Activated T-cell treated with anti-CD3 and anti-CD28 coated beads, Interleukin-2, amount 50 U/mL, for 72 hours (primary cell): ENCODE data around the gene ZNF784. TPM values are rescaled to one million over a fixed set of nuclear protein-coding genes. Genes with fewer than 3 reads are reported as not detected.
A peak's percentile ranks its signal among the peaks of the same experiment; 100 is the strongest.

Source experiments
- ATAC-seq, 2 donors: fragments of 150-1000 bp; cut with Tn5 transposase; replicated peaks in 1 of 2; 2 replicates each; pipeline ENCODE4 v1.10.0; 2021; ENCODE audit warnings: moderate library complexity in 2 of 2, mild to moderate bottlenecking in 1 of 2
- DNase-seq, 2 donors: peaks; one replicate each; pipeline ENCODE4 v3.0.0; 2021 to 2022; ENCODE audit warnings: mixed read lengths in 1 of 2
- H3K27ac Mint-ChIP-seq: one replicate; pipeline ENCODE4 v1.8.0; 2022; ENCODE audit warnings: mild to moderate bottlenecking, moderate library complexity, mixed read lengths
- H3K27me3 Mint-ChIP-seq: one replicate; pipeline ENCODE4 v1.8.0; 2022; ENCODE audit warnings: low read depth, mixed read lengths
- H3K36me3 Mint-ChIP-seq, 2 donors: one replicate each; pipeline ENCODE4 v1.8.0; 2022; ENCODE audit warnings: mixed read lengths in 2 of 2, mild to moderate bottlenecking in 1 of 2; ENCODE audit not compliant: insufficient read depth in 2 of 2
- H3K4me1 Mint-ChIP-seq: one replicate; pipeline ENCODE4 v1.8.0; 2022; ENCODE audit warnings: low read depth, mixed read lengths
- H3K4me3 Mint-ChIP-seq, 2 donors: one replicate each; pipeline ENCODE4 v1.8.0; 2022; ENCODE audit warnings: mild to moderate bottlenecking in 2 of 2, mixed read lengths in 2 of 2, moderate library complexity in 2 of 2
- H3K9me3 Mint-ChIP-seq, 2 donors: one replicate each; pipeline ENCODE4 v1.8.0; 2022; ENCODE audit warnings: mixed read lengths in 2 of 2
- total RNA-seq, 2 donors: library from RNA; stranded (reverse); gene quantifications; one replicate each; pipeline ENCODE4 v1.2.3, GENCODE V29; 2022

The ZNF784 gene
- total RNA-seq, 2 donors from 2014 or later: 4.3 to 6.9 TPM

DNA sequence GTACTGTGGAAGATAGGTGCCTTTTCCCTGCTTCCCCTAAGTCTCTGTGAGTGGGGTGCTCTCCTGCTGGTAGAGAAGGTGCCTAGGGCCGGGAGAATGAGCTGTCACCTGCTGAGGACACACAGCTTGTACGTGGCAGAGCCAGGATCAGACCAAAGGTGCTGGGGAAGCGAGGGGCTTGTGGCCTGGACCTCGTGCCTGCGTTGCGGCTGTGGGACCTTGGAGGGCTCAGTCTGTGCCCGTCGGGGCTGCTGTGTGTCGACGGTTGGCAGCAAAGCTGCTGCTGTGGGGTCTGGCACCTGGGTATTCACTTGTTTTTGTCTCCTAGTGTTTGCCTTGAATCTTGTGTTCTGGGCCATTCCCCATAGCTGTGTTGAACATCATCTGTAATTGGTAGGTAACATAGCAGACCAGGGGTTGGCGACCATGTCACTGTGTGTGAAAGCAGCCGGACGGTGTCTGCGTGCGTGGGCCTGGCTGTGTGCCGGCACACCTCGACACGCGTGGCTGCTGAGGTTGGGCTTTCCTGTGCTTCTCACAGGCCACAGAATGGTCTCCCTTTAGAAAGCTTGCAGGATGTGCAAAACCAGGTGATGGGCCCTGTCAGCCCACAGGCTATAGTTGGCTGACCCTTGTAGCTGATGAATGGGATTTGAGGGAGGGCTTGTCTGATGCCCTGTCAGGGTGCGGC lies 39.6 kb upstream of the ZNF784 start:
- peaks cover 18 to 34% of the 10 kb centered on the region in 2 donors for H3K36me3 Mint-ChIP-seq
- peaks cover 27% of the 10 kb centered on the region for H3K4me1 Mint-ChIP-seq
- H3K27ac Mint-ChIP-seq: no peak overlapping the region
- H3K27me3 Mint-ChIP-seq: no peaks in the 10 kb centered on the region
- H3K4me3 Mint-ChIP-seq: no peak overlapping the region
- ATAC-seq (no peak), DNase-seq (no peak)
- no peaks in the 10 kb centered on the region for H3K9me3 Mint-ChIP-seq

DNA sequence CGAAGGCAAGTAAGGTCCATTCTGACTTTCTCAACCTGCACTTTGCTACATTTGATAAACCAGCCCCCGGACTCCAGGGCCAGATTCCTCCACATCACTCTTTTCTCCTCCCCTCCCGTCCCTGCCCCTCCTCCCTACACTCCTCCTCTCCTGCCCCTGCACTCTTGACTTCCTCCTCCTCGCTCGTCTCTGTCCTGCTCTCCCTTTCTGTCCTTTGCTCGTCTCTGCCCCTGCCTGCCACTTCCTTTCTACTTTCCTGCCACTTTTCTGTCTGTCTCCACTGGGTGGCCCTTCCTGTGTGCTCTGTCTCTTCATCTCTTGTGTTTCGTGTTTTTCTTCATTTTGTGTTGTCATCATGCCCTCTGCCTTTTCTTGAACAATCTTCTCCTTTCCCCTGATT lies 37.5 kb upstream of the ZNF784 start:
- Mint-ChIP-seq H3K9me3 (no peaks in the 10 kb centered on the region), H3K27me3 (no peaks in the 10 kb centered on the region), H3K4me3 (no peak overlapping the region), H3K4me1 (peaks cover 47% of the 10 kb centered on the region), H3K36me3 (peaks cover 18 to 28% of the 10 kb centered on the region in 2 donors), H3K27ac (peak overlapping the region; percentile 31)
- no peak for DNase-seq
- no peak for ATAC-seq

GRCh38 chr19:55660991-55661390 lies 36.6 kb upstream of the ZNF784 start:
- H3K27me3 Mint-ChIP-seq: no peaks in the 10 kb centered on the region
- H3K36me3 Mint-ChIP-seq: peaks cover 18 to 29% of the 10 kb centered on the region in 2 donors
- no peaks in the 10 kb centered on the region for H3K9me3 Mint-ChIP-seq
- no peak overlapping the region for H3K4me3 Mint-ChIP-seq
- no peak overlapping the region for H3K27ac Mint-ChIP-seq
- peaks cover 54% of the 10 kb centered on the region for H3K4me1 Mint-ChIP-seq
- ATAC-seq (no peak), DNase-seq (no peak)

GRCh38 chr19:55660404-55660803 lies 36.0 kb upstream of the ZNF784 start:
- H3K27ac Mint-ChIP-seq: peak overlapping the region; percentile 39
- H3K4me3 Mint-ChIP-seq: no peak overlapping the region
- no peaks in the 10 kb centered on the region for H3K9me3 Mint-ChIP-seq
- peaks cover 59% of the 10 kb centered on the region for H3K4me1 Mint-ChIP-seq
- DNase-seq: no peak
- peaks cover 22 to 31% of the 10 kb centered on the region in 2 donors for H3K36me3 Mint-ChIP-seq
- no peak for ATAC-seq
- no peaks in the 10 kb centered on the region for H3K27me3 Mint-ChIP-seq

GRCh38 chr19:55659822-55660221 lies 35.5 kb upstream of the ZNF784 start:
- Mint-ChIP-seq H3K27me3 (no peaks in the 10 kb centered on the region), H3K27ac (peak overlapping the region; percentile 85), H3K36me3 (peaks cover 20 to 29% of the 10 kb centered on the region in 2 donors), H3K9me3 (no peaks in the 10 kb centered on the region), H3K4me3 (peak overlapping the region; percentile 62 to 68), H3K4me1 (peaks cover 59% of the 10 kb centered on the region)
- no peak for ATAC-seq
- DNase-seq: no peak

DNA sequence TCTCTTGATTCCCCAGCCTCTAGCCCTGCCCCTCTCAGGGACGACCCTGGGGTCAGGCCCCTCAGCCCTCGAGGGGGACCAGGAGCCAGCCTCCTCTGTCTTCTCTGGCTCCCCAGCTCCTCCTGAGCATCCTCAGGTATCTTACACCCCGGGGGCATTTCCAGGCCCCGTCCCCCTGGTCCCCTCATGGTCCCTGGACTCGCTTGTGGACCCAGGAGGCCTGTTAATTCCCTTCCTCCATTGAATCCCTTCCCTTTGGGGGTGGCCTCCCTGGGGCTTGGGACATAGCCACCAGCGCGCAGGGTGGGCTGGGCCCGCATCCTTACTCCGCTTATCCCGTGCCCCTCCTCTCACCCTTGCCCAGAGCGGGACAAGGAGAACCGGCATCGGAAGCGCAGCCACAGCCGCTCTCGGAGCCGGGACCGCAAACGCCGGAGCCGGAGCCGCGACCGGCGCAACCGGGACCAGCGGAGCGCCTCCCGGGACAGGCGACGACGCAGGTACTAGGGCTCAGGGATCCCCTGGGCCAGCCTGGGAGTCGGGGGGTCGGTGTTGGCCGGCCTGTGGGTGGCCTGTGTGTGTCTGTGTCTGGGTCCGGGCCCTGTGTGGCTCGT lies 34.6 kb upstream of the ZNF784 start:
- H3K4me3 Mint-ChIP-seq: peak overlapping the region; percentile 62 to 68
- no peaks in the 10 kb centered on the region for H3K9me3 Mint-ChIP-seq
- DNase-seq: no peak
- H3K4me1 Mint-ChIP-seq: peaks cover 55% of the 10 kb centered on the region
- H3K36me3 Mint-ChIP-seq: peaks cover 20 to 29% of the 10 kb centered on the region in 2 donors
- no peak overlapping the region for H3K27ac Mint-ChIP-seq
- H3K27me3 Mint-ChIP-seq: no peaks in the 10 kb centered on the region
- no peak for ATAC-seq

GRCh38 chr19:55656988-55657747 lies 32.8 kb upstream of the ZNF784 start:
- peaks cover 12 to 14% of the 10 kb centered on the region in 2 donors for H3K36me3 Mint-ChIP-seq

GRCh38 chr19:55656552-55656951 lies 32.2 kb upstream of the ZNF784 start:
- H3K4me1 Mint-ChIP-seq: peaks cover 44% of the 10 kb centered on the region
- H3K4me3 Mint-ChIP-seq: peak overlapping the region; percentile 85 to 97
- H3K9me3 Mint-ChIP-seq: no peaks in the 10 kb centered on the region
- peak overlapping the region; percentile 98 for H3K27ac Mint-ChIP-seq
- DNase-seq: no peak
- no peak for ATAC-seq
- no peaks in the 10 kb centered on the region for H3K27me3 Mint-ChIP-seq
- H3K36me3 Mint-ChIP-seq: peaks cover 8 to 9% of the 10 kb centered on the region in 2 donors

More at GRCh38 chr19:55656988-55657747, 32.8 kb upstream of the ZNF784 start:
- H3K9me3 Mint-ChIP-seq: no peaks in the 10 kb centered on the region
- peaks cover 48% of the 10 kb centered on the region for H3K4me1 Mint-ChIP-seq
- no peak for DNase-seq
- peak overlapping the region; percentile 85 to 97 for H3K4me3 Mint-ChIP-seq
- H3K27ac Mint-ChIP-seq: peak overlapping the region; percentile 98
- ATAC-seq: no peak
- no peaks in the 10 kb centered on the region for H3K27me3 Mint-ChIP-seq

- Mint-ChIP-seq H3K36me3 (peaks cover 7 to 8% of the 10 kb centered on the region in 2 donors), H3K4me1 (peaks cover 49% of the 10 kb centered on the region), H3K4me3 (peak overlapping the region; percentile 85 to 97), H3K9me3 (no peaks in the 10 kb centered on the region), H3K27me3 (no peaks in the 10 kb centered on the region), H3K27ac (peak overlapping the region; percentile 98)
- DNase-seq (no peak), ATAC-seq (no peak)
These were observed 31.3 kb upstream of the ZNF784 start for GRCh38 chr19:55655648-55656040.

GRCh38 chr19:55654868-55655647 lies 30.7 kb upstream of the ZNF784 start, which contains the start of gene U2AF2:
Gene U2AF2, plus strand, starts transcription at chr19:55655035. Its CDS starts 70 bp downstream, at chr19:55655105.
- H3K27me3 Mint-ChIP-seq: no peaks in the 10 kb centered on the region
- no peaks in the 10 kb centered on the region for H3K9me3 Mint-ChIP-seq
- ATAC-seq (peak; percentile 59 to 65), DNase-seq (peak; percentile 95)
- peak within 1 kb of the TSS; percentile 98 for H3K27ac Mint-ChIP-seq
- peak within 1 kb of the TSS; percentile 85 to 97 for H3K4me3 Mint-ChIP-seq
- peaks cover 7 to 8% of the 10 kb centered on the region in 2 donors for H3K36me3 Mint-ChIP-seq
- H3K4me1 Mint-ChIP-seq: peaks cover 55% of the 10 kb centered on the region

DNA sequence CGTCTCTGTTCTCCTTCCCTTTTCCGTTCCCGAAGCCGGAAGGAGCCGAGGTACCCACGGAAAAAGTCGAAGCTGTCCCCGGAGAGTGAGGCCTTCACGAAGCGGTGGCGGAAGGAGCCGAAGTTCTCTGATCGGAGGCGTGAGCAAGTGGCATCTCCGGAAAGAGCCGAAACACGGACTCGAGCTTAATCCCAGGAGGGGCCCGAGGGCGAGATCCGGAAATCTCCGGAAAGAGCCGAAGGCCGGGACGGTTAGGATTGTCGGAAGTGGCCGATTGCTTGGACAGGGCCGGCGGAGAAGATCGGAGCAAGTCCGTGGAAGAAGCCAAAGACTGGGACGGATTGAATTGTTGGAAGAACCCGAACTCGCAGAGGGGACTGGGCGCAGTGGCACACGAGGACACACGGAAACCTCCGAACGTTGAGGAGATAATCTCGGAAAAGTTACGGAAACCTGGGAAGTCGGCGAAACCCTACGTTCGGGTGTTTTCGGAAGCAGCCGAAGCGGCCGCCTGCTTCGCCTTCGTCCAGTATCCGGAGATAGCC lies 30.0 kb upstream of the ZNF784 start:
- peak; percentile 98 to 100 for DNase-seq
- Mint-ChIP-seq H3K27me3 (no peaks in the 10 kb centered on the region), H3K36me3 (peaks cover 6 to 8% of the 10 kb centered on the region in 2 donors), H3K27ac (peak overlapping the region; percentile 98), H3K9me3 (no peaks in the 10 kb centered on the region), H3K4me1 (peaks cover 57% of the 10 kb centered on the region), H3K4me3 (peak overlapping the region; percentile 85 to 93)
- peak; percentile 76 for ATAC-seq

GRCh38 chr19:55653651-55654322 lies 29.4 kb upstream of the ZNF784 start:
- Mint-ChIP-seq H3K27me3 (no peaks in the 10 kb centered on the region), H3K4me1 (peaks cover 57% of the 10 kb centered on the region), H3K9me3 (no peaks in the 10 kb centered on the region), H3K4me3 (peak overlapping the region; percentile 85 to 93), H3K36me3 (peaks cover 6 to 8% of the 10 kb centered on the region in 2 donors), H3K27ac (peak overlapping the region; percentile 98)
- DNase-seq: peak; percentile 96 to 97
- ATAC-seq: peak; percentile 50
